ENCODE results near the gene AFG3L2. TPM values are rescaled to one million over a fixed set of nuclear protein-coding genes. Genes with fewer than 3 reads are reported as not detected.
A peak's percentile ranks its signal among the peaks of the same experiment; 100 is the strongest.

Gene AFG3L2
- total RNA-seq, 6 experiments from 2014 or later, result 30.2 to 47.7 (median 36.3) TPM

DNA sequence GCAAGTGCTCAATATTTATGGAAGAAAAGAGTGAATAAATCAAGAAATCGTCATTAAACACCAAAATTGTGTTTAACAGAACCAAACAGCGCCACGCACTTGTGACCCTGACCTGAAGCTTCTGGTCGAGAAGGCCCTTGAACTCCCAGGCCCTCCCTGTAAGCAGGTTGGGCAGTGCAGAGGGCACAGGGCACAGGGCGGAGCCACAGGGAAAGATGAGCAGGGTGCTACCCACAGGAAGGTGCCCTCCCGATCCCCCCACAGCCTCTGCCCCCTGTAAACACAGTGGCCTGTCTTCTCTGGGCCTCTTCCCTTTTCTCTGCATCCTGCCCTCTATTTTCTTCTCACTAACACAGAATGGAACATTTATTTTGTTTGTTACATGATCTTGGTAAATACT is 85.9 kb downstream of the AFG3L2 start:
- DNase-seq (no peak), ATAC-seq (no peak)
- 64% methylated on average over 5 of the region's 6 CpGs for WGBS (ENCODE audit: insufficient coverage, low coverage, low lambda C conversion rate, missing lambda C conversion rate)
- H3K27ac ChIP-seq, result no peak overlapping the region
- intact Hi-C loops (cut with DNase I), result no loop called here
- H3K9me3 ChIP-seq, result no peaks in the 10 kb centered on the region
- H3K4me3 ChIP-seq, result no peak overlapping the region
- H3K36me3 ChIP-seq, result no peaks in the 10 kb centered on the region
- H3K4me1 ChIP-seq, result peaks cover 0 to 13% (median 0%) of the 10 kb centered on the region in 4 donors
- peaks cover 0 to 8% of the 10 kb centered on the region in 2 donors for H3K27me3 ChIP-seq
- no peak for TF ChIP-seq POLR2A (IDR thresholded peaks at IDR 0.05)
- TF ChIP-seq, protein P1, sequence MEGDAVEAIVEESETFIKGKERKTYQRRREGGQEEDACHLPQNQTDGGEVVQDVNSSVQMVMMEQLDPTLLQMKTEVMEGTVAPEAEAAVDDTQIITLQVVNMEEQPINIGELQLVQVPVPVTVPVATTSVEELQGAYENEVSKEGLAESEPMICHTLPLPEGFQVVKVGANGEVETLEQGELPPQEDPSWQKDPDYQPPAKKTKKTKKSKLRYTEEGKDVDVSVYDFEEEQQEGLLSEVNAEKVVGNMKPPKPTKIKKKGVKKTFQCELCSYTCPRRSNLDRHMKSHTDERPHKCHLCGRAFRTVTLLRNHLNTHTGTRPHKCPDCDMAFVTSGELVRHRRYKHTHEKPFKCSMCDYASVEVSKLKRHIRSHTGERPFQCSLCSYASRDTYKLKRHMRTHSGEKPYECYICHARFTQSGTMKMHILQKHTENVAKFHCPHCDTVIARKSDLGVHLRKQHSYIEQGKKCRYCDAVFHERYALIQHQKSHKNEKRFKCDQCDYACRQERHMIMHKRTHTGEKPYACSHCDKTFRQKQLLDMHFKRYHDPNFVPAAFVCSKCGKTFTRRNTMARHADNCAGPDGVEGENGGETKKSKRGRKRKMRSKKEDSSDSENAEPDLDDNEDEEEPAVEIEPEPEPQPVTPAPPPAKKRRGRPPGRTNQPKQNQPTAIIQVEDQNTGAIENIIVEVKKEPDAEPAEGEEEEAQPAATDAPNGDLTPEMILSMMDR (IDR thresholded peaks at IDR 0.05), result no peak

DNA sequence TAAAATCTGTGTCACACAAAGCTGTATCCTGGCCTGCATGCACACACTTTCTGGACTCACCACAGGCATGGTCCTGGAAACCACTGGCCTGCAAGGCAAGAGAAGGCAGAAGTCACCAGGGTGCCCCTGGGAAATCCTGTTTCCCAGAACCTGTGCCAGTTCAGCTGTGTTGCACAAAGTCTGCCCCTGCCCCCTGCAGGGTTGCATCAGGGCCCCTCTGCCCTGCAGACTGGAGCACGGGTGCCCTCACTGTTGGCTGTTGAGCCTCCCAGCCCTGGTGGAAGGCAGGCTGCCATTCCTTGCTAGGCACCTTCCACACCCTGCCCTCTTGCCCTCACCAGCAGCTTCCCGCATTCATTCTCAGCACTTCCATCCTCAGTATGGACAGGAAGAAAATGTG is 86.9 kb downstream of the AFG3L2 start:
- H3K4me3 ChIP-seq, result no peak overlapping the region
- peaks cover 0 to 13% (median 0%) of the 10 kb centered on the region in 4 donors for H3K4me1 ChIP-seq
- no peak for TF ChIP-seq POLR2A (IDR thresholded peaks at IDR 0.05)
- TF ChIP-seq, protein P1 (IDR thresholded peaks at IDR 0.05), result no peak
- ATAC-seq (no peak), DNase-seq (no peak)
- H3K9me3 ChIP-seq, result no peaks in the 10 kb centered on the region
- intact Hi-C loops (cut with DNase I), result no loop called here
- H3K27me3 ChIP-seq, result peaks cover 0 to 8% of the 10 kb centered on the region in 2 donors
- no peak overlapping the region for H3K27ac ChIP-seq
- no peaks in the 10 kb centered on the region for H3K36me3 ChIP-seq
- WGBS (ENCODE audit: insufficient coverage, low coverage, low lambda C conversion rate, missing lambda C conversion rate), result 58% methylated on average over 2 of the region's 2 CpGs

DNA sequence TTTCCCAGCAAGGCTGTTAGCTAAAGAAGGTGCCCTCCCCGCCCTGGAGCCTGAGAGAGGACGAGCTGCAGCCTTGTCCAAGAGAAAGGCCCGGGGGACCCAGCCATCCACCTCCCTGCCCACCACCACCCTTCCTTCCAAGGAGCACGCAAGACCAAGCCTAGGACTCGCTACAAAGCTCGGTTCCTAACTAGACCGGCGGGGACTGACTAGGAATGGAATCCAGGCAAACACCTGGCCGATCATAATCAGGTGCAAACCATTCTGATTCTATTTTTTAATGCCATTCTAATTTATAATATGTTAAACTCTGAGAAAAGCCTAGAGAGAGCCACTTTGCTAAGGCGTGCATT is 88.6 kb downstream of the AFG3L2 start:
- ATAC-seq (no peak), DNase-seq (no peak)
- Histone ChIP-seq H3K4me1 (peaks cover 0 to 13% (median 0%) of the 10 kb centered on the region in 4 donors), H3K27me3 (peaks cover 0 to 8% of the 10 kb centered on the region in 2 donors), H3K9me3 (no peaks in the 10 kb centered on the region), H3K36me3 (no peaks in the 10 kb centered on the region), H3K27ac (no peak overlapping the region), H3K4me3 (no peak overlapping the region)
- WGBS (ENCODE audit: insufficient coverage, low coverage, low lambda C conversion rate, missing lambda C conversion rate), result 15% methylated on average over 9 of the region's 10 CpGs
- intact Hi-C loops (cut with DNase I), result no loop called here
- no peak for TF ChIP-seq POLR2A (IDR thresholded peaks at IDR 0.05)
- TF ChIP-seq, protein P1 (IDR thresholded peaks at IDR 0.05), result no peak

DNA sequence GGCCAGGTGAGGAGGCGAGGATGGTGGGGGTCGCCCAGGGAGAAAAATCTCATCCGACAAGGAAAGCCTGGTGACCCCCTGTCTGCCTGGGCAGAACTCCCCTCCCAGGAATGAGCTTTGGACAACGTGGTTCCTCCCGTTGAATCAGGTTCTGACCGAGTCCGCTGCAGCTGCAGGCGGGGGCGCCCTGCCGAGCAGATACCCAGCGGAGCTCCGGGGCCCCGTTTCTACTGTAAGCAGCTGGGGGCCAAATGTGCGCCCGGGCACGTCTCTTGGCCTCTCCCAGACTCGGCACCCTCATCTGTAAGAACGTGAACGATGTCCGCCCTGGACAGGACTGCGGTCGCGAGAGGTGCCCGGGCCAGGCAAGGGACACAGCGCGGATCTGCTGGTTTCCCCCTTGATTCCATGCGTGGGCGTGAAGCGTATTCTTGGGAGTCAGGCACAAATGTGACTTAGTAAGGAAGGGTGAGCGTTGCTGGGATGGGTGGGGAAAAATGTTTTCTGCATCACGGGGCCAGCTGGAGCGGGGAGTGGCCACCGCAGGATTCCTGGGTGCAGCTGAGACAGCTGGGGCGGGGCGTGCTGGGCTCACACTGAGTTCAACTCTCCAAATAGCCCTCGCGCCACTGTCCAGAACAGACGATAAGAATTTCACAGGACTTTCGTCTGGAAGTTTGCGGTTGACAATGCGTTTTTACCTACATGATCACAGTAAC is 89.2 kb downstream of the AFG3L2 start:
- H3K4me3 ChIP-seq, result peak overlapping the region in 2 of 3 donors; percentile 6 to 26
- peak; percentile 68 to 83 (median 80) for ATAC-seq
- peak in 1 of 3 donors; percentile 54 for DNase-seq
- TF ChIP-seq POLR2A (IDR thresholded peaks at IDR 0.05), result no peak
- TF ChIP-seq, protein P1 (IDR thresholded peaks at IDR 0.05), result no peak
- peaks cover 0 to 13% (median 0%) of the 10 kb centered on the region in 4 donors for H3K4me1 ChIP-seq
- 7% methylated on average over 23 of the region's 41 CpGs for WGBS (ENCODE audit: insufficient coverage, low coverage, low lambda C conversion rate, missing lambda C conversion rate)
- no peak overlapping the region for H3K27ac ChIP-seq
- no peaks in the 10 kb centered on the region for H3K36me3 ChIP-seq
- H3K9me3 ChIP-seq, result no peaks in the 10 kb centered on the region
- H3K27me3 ChIP-seq, result peaks cover 0 to 8% of the 10 kb centered on the region in 2 donors
- intact Hi-C loops (cut with DNase I), result no loop called here

Data from right lobe of liver (tissue), 6 donors.